IPS-18c (cell line): ENCODE data around the gene SRPRA.
A peak's percentile ranks its signal among the peaks of the same experiment; 100 is the strongest.
"Not testable (repeated sequence)": the region's sequence is repeated elsewhere in the genome, so short reads cannot be mapped to it uniquely, and the experiment has no call there.

Experiments used
- H3K4me3 ChIP-seq: 2 replicates; pipeline ENCODE4 v1.7.0; 2013; ENCODE audit warnings: low read depth, mild to moderate bottlenecking, low read length, moderate library complexity; ENCODE audit not compliant: insufficient read depth
- H3K9me3 ChIP-seq: one replicate; pipeline ENCODE4 v1.6.1; 2013; ENCODE audit warnings: mild to moderate bottlenecking, low read length, moderate library complexity; ENCODE audit not compliant: control insufficient read depth, insufficient read depth

The SRPRA gene, protein sequence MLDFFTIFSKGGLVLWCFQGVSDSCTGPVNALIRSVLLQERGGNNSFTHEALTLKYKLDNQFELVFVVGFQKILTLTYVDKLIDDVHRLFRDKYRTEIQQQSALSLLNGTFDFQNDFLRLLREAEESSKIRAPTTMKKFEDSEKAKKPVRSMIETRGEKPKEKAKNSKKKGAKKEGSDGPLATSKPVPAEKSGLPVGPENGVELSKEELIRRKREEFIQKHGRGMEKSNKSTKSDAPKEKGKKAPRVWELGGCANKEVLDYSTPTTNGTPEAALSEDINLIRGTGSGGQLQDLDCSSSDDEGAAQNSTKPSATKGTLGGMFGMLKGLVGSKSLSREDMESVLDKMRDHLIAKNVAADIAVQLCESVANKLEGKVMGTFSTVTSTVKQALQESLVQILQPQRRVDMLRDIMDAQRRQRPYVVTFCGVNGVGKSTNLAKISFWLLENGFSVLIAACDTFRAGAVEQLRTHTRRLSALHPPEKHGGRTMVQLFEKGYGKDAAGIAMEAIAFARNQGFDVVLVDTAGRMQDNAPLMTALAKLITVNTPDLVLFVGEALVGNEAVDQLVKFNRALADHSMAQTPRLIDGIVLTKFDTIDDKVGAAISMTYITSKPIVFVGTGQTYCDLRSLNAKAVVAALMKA

DNA sequence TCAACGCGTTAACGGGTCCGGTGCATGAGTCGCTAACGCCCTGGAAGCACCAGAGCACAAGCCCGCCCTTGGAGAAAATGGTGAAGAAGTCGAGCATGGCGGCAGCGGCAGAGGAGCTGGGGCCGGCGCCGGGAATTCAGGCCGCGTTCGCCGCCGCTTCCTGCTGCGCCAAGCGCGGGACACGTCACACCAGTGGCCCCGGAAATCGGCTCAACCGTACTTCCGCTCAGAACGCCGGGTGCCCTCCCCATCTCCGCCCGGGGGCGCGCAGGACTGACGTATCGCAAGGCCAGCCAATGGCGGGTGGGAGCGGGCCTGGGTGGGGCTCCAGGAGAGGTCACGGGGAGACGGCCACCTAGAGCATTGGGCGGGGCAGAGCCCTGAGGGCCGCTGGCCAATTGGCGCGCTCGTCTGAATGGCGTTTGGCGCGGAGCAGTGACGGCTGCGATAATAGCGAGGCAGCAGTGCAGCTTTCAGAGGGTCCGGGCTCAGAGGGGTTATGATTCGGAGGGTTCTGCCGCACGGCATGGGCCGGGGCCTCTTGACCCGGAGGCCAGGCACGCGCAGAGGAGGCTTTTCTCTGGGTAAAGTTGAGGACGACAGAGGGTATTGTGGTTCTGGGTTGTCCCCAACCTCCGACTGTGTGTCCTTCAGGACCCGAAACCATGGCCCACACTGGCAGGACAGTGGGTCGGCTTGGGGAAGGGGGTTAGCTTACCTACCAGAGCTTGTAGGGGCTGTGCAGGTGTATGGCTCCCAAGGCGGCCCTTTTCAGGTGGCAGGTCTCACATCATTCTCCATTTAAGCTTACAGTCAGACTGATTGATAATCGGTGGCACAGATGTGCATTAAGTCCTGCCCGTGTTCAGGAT is at the start of gene SRPRA, which contains the start of gene FOXRED1:
Gene SRPRA, minus strand, starts transcription at position 188 of the 872 bp plus-strand sequence. Its CDS starts 91 bp downstream, at position 97.
Gene FOXRED1, plus strand, starts transcription at position 447 of the 872 bp plus-strand sequence. Its CDS starts 53 bp downstream, at position 500.
- Histone ChIP-seq H3K9me3 (no peaks in the 10 kb centered on the region), H3K4me3 (peak within 1 kb of the TSS; percentile 82)

DNA sequence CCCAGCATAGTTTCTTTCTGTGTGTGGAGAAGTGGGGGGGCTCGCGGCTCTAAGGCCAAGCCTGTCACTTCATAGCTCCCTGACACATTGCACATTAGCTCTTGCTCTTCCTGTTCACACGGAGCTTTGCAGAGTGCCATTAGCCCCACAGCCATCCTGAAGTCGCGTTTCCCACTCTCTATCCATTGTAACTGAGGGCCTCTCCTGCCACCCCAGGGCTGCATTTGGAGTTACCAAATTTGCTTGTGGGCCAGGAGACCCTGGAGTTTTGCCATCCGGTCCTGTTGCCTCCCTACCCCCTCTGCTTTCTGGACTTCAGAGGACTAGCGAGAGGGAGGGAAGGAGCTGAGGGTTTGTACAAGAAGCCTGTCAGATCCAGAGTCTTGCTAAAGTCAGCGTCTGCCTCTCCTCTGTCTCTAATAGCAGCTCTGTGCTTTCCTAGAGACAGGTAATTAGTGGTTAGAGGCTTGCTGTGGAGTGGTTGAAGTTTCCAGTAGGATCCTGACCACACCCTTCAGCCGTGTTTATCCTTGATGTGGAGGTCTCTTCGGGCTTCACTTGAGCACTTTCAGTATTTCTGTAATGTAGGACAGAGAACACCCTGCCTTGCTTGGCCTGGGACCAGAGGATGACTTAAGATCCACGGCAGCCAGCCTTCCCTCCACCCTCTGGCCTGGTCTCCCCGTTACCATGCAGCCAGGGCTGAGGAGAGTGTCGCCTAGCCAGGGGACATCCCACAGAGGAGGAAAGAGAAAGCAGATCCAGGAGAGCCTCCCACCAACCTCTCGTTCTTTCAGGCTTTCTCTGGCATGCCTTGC is 49.3 kb upstream of the SRPRA start:
- Histone ChIP-seq H3K4me3 (no peak overlapping the region), H3K9me3 (no peaks in the 10 kb centered on the region)

DNA sequence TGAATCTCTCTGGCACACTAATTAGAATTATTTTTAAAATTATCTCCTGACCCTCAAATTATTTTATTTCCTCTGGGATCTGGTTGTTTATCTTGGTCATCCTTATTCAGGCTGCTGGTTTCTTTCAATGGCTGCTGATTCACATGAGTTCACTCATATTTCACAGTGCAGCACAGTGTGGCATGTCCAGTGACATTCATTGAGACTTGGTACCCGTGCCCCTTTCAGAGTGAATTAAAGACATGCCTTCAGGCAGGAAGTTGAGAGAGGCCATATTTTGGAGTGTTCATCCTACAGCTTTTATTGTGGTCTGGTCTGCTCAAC is 48.7 kb upstream of the SRPRA start:
- Histone ChIP-seq H3K9me3 (no peaks in the 10 kb centered on the region), H3K4me3 (no peak overlapping the region)

DNA sequence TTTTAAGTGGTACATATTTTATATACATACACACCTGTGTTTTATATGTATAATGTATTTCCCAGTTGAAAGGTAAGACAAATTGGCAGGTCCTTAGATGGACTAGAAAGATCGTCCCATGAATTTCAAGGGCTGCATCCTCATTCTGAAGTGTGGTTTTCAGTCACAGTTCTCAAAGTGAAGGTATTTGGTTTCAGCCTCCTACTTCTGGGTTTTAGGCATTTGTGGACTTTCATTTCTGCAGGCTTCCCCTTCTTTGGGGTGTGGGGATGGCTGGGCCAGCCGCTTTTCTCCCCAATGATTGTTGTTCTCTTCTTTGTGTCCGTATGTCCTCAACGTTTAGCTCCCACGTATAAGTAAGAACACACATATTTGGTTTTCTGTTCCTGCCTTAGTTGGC is 45.1 kb upstream of the SRPRA start:
- Histone ChIP-seq H3K4me3 (no peak overlapping the region), H3K9me3 (no peaks in the 10 kb centered on the region)

DNA sequence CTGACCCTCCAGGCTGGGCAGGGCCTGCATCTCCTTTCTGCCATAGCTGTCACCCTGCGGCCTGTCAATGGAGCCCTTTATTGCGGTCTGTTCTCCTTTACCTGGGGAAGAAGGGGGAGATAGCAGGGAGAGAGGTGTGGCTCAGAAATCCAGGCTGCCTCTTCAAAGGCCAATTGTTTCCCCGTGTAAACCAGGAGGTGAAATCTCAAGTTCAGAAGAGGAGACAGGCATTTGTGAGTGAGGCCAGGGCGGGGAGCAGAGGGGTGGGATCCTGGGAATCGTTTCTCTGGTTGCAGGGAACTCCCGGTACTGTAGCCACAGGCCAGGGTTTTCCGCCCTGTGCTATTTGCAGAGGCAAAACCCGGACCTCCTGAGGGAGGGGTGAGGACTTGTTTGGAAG is 44.3 kb upstream of the SRPRA start:
- Histone ChIP-seq H3K4me3 (no peak overlapping the region), H3K9me3 (no peaks in the 10 kb centered on the region)

DNA sequence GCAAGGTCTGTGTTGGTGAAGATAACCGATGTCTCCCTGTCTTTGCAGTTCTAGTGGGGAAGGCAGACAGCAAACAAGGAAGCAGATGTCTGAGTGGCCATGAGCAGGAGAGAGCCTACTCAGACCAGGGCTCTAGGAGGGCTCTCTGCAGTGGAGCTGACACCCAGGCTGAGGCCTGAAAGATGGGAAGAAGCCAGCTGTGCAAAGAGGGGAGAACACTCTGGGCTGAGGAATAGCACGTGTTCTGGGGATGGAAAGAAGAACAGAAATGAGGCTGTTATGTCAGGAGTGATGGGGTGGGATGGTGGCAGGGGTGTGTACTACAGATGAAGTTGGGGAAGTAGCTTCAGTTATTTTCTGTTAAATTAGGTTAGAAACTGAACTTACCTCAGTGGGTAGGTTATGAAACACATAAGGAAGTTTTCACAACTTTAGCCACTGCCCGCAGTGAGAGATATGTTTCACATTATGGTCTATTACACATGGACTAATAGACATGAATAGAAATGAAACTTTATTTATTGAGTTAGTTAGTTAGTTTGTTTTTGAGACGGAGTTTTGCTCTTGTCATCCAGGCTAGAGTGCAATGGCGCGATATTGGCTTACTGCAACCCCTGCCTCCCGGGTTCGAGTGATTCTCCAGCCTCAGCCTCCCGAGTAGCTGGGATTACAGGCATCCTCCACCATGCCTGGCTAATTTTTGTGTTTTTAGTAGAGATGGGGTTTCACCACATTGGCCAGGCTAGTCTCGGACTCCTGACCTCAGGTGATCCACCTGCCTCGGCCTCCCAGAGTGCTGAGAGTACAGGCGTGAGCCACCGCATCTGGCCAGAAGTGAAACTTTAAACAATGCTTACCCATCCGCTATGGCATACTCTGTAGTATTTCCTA is 43.0 kb upstream of the SRPRA start:
- Histone ChIP-seq H3K9me3 (no peaks in the 10 kb centered on the region), H3K4me3 (no peak overlapping the region)

DNA sequence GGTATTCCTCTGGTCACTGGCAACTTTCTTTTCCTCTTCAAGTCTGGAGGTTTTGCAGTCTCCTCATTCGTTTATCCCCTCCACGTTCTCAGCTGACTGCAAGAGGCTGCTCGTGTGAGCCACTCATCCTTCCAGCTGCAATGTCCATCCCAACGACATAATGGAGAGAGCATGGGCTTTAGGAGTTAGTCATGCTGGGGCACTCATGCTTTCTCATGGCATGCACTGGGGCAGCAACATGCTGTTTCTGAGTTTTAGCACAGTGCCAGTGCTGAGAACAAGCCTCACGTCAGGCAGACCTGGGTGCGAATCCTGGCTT is 42.3 kb upstream of the SRPRA start:
- Histone ChIP-seq H3K9me3 (no peaks in the 10 kb centered on the region), H3K4me3 (no peak overlapping the region)

DNA sequence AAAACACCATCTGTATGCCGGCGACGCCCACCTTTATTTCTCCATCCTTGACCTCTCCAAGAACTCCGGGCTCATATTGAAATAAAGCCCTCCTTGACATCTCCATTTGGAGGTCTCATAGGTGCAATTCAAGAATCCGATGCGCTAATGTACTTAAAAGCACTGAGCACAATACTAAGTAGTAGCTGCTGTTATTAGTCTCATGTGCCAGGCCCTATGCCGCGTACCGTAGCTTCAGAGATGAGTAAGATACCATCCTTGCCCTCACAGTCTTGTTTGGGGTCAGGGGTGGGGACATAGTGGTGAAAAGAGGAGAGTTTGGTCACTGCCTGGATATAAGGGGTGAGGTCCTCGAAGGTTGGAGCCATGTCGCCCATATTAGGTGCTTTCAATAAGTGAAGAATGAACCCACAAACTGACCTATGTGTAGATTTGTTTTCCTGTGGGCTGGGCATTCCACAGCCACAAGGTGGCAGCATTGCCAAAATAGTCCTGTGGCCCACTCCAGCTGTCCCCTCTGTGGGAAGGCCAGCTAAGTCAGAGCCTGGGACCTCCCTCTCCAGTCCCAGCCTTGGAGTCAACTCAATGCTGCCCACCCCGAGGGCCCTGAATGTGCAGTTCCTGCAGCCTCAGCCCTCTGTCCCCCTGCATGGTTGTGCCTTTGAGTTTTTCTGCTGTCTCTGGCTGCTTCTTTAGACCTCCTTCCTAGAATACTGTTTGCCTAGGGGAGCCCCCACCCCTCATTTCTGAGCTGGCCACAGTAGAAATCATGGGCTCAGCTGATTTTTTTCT is 41.7 kb upstream of the SRPRA start:
- no peak overlapping the region for H3K4me3 ChIP-seq
- H3K9me3 ChIP-seq: no peaks in the 10 kb centered on the region

DNA sequence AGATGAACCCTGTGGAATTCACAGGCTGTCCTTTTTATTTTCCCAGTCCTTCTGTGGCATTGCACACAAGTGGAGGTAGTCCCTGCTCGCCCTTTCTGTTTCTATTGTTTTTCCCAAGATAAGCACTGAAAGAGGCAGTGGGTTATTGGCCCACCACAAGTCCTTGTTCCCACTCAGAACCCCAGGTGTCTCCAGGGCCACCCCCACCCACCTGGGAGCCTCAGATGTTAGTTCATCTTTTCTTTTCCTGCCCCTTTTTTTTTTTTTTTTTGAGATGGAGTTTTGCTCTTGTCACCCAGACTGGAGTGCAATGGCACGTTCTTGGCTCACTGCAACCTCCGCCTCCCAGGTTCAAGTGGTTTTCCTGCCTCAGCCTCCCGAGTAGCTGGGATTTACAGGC is 40.1 kb upstream of the SRPRA start:
- not testable (repeated sequence) for H3K4me3 ChIP-seq

DNA sequence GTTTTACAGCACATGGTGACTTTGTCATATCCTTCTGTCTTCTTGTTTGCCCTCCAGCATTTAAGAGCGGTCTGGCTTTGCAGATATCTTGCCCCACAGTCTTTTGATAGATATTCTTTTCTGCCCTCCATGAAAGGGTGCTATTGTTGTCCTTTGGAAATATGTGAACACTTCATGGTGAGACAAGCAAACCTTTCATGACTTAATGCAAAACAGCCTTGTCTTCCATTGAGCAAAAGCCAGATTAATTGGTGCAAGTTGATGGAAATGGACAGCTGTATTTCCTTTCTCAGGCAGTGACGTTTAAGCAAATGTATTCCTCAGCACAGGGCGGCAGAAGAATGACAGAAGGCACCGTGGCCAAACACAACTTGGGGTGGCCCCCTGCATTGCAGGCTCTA is 39.6 kb upstream of the SRPRA start:
- H3K4me3 ChIP-seq: no peak overlapping the region
- H3K9me3 ChIP-seq: no peaks in the 10 kb centered on the region

More for the DNA sequence above, 40.1 kb upstream of the SRPRA start:
- not testable (repeated sequence) for H3K9me3 ChIP-seq

DNA sequence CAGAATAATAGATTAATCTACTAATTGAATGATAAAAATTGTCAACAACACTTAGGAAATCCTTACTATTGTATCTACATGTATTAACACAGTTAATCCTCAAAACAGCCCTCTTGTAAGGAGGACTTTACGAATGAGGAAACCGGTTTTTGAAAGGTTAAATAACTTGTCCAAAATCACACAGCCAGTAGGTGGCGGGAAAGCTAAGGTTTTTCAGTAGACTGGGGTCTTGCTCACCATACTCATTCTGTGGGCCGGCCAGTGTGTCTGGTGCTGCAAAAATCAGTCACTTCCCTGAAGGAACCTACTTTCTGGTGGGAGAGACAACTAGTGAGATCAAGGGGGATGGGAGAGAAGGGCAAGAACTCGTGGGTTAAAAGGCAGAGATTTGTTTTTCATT is 39.0 kb upstream of the SRPRA start:
- Histone ChIP-seq H3K9me3 (no peaks in the 10 kb centered on the region), H3K4me3 (no peak overlapping the region)

DNA sequence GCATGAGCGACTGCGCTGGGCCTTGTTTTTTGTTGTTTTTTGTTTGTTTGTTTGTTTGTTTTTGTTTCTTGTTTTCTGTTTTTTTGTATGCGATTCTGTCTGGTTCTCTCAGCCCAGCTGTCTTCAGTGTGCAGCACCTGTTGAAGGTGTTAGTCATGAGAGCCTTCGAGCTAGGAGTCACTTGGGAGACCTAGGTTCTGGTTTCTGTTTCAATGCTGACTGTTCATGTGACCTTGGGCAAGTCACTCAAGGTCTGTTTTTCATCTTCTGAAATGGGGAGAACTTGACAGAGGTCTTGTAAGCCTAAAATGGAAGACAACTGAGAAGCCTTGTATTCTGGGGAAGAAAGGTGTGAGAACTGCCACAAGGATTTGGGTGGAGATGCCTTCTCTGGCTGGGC is 37.0 kb upstream of the SRPRA start:
- Histone ChIP-seq H3K4me3 (no peak overlapping the region), H3K9me3 (no peaks in the 10 kb centered on the region)

DNA sequence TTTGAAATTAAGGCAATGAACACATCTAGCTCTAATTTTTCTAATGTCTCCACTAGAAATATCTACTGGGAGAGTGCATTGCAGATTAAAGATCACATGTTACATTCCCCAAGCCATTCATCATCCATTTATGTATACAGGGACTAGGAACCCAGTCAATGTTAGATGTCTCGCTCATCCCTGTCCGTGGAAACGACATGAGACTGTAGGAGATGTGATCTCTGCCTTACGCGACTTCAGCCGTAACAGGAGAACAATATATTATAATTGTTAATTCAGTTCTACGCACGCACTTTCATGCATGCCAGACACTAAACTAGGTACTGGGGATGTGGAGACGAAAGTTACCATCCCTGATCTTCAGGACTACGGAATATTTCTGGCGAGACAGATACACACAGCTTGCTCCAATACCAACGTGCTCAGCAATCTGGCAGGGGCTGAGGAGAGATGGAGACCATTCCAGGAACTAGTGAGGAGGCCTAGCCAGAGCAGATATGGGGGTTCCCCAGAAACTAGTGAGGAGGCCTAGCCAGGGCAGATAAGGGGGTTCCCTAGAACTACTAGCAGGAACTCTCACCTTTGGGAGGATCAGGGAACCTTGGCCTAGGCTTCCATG is 35.9 kb upstream of the SRPRA start:
- peaks cover 2% of the 10 kb centered on the region for H3K9me3 ChIP-seq
- H3K4me3 ChIP-seq: peak overlapping the region; percentile 81; the same call in 1 of the 2 replicates

DNA sequence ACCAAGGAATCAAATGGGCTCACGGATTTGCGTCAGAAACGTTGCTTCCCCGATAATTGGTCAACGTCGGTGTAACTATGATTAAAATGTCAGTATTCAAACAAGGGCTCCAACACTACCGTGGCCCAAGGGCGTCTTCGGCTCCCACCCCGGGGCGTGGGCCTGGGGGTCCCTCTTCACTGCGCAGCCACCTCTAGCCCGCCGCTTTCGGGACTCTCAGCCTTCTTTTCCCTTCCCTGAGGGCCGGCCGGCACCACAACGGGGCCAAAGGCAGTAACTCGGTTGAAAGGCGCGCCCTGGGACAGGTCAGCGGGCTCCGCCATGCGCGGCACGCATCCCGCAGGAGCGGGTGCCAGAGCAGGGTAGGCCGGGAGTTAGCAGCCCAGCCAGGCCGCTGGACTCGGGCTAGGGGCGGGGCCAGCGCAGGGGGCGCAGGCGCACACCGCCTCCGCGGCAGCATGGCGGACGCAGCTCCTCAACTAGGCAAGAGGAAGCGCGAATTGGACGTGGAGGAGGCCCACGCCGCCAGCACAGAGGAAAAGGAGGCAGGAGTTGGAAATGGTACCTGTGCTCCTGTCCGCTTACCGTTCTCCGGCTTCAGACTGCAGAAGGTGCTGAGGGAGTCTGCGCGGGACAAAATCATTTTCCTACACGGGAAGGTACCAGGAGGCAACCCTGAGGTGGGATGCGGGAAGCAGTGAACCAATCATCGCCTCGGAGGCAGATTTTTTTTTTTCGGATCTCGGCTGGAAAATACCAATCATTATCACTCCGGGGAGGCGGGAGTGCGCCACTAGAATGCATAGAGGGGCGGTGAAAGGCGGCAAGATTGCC is 35.1 kb upstream of the SRPRA start, which contains the start of gene DCPS:
Gene DCPS, plus strand, starts transcription at position 438 of the 834 bp plus-strand sequence. Its CDS starts 21 bp downstream, at position 459.
- peak within 1 kb of the TSS; percentile 81 for H3K4me3 ChIP-seq
- peaks cover 2% of the 10 kb centered on the region for H3K9me3 ChIP-seq
